Measurements from ENCODE around the gene CCDC134.

CCDC134 gene

DNA sequence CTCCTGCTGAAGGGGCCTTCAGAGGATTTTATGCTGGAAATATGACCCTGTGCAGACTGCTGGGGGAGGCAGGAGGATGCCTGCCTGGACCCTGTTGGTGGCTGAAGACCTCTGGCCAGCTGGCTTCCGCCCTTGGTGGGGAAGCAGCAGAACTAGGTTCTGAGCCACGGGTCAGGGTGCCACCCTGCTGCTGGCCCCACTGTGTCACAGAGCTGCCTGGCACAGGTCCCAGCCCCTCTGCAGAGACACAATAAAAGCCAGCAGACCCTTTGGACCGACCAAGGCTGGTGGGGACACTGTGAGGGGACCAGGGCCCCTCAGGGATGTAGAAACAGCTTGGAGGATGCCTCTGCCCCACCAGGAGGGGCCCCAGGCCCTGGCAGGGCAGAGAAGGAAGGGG, 25.5 kb downstream of the CCDC134 start:
- TF ChIP-seq, protein P1, sequence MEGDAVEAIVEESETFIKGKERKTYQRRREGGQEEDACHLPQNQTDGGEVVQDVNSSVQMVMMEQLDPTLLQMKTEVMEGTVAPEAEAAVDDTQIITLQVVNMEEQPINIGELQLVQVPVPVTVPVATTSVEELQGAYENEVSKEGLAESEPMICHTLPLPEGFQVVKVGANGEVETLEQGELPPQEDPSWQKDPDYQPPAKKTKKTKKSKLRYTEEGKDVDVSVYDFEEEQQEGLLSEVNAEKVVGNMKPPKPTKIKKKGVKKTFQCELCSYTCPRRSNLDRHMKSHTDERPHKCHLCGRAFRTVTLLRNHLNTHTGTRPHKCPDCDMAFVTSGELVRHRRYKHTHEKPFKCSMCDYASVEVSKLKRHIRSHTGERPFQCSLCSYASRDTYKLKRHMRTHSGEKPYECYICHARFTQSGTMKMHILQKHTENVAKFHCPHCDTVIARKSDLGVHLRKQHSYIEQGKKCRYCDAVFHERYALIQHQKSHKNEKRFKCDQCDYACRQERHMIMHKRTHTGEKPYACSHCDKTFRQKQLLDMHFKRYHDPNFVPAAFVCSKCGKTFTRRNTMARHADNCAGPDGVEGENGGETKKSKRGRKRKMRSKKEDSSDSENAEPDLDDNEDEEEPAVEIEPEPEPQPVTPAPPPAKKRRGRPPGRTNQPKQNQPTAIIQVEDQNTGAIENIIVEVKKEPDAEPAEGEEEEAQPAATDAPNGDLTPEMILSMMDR (conservative IDR thresholded peaks at IDR 0.05), result no peak
- TF ChIP-seq ZFX (IDR thresholded peaks at IDR 0.05), result no peak
- H3K27ac ChIP-seq, result no peak overlapping the region

DNA sequence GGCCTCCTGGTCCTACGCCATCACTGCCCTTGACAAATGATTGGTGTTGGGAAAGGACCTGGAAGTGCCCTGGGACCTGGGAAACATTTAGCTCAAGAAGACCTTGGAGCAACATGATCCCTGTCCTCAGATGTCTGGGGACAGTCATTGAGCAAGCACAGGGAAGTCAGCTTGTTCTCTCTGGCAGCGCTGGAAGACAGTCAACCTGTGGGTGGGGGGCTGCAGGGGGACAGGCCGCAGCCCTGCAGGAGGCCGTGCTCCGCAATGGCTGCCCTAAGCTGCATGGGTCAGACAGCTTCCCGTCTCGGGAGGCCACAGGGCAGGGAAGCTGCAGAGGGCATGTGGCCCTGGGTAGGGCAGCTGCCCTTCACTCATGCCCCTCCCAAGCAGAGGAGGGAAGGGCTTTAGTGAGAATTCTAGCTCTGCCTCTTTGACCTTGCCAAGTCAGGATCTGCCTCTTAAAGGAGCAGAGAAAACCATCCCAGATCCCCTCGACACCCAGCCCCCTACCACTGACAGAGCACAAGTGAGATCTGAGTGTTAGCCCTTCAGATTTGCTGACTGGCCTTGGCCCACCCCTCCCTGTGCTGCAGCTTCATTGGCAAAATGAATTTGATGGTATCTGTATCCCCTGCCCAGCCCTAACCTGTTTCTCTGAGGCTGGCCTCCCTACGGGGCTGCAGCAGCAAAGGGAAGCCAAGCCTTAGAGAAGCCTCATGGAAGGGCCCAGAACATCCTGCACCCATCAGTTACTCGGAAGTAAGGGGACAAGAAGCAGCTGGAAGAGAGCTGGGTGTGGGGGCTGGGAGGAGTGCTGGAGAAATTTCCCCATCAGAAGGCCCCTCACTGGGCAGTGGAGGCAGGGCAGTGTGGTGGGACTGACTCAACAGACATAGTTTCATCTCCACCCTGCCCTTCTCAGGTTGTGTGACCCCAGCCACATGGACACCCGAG, 26.2 kb downstream of the CCDC134 start:
- no peak overlapping the region for H3K27ac ChIP-seq
- TF ChIP-seq, protein P1 (conservative IDR thresholded peaks at IDR 0.05), result no peak
- no peak for TF ChIP-seq ZFX (IDR thresholded peaks at IDR 0.05)

DNA sequence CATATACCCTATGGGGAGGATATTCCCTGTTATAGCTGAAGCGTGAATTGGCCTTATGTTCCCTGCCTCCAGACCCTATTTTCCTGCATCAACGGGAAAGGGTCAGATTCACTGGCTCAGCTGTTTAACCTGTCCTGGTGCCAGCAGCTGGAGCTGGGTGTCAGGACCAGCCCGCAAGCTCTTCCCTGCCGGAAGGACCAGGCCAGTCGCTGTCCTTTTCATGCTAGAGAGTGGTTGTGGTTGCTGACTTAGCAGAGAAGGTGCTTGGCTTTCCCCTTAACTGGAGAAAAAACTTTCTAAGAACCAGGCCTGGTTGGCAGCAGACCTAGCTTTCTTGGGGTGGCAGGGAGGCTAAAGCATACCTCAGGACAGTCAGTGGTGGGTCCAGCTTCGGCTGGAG, 27.2 kb downstream of the CCDC134 start:
- H3K27ac ChIP-seq, result no peak overlapping the region
- TF ChIP-seq ZFX (IDR thresholded peaks at IDR 0.05), result no peak
- TF ChIP-seq, protein P1 (conservative IDR thresholded peaks at IDR 0.05), result no peak

DNA sequence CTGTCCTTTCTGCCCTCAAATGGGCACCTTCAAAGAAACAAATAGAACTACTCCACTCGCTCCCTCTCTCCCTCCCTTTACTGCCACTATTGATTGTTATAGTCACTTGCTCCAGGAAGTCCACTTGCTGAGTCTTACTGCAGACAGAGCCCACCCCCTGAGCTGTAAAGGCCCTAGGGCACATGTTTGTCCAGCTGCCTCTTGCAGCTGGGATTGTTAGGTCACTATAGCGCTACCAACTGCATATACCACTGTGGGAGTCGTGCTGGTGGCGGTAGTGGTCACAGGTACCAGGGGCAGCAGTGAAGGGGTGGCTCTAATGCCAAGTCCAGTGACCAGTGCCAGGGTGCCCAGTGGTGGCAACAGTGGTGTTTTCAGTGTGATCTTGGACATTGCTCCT, 28.0 kb downstream of the CCDC134 start:
- no peak overlapping the region; the same call in 1 of the 2 replicates for H3K27ac ChIP-seq
- TF ChIP-seq, protein P1 (conservative IDR thresholded peaks at IDR 0.05), result no peak
- no peak for TF ChIP-seq ZFX (IDR thresholded peaks at IDR 0.05)

DNA sequence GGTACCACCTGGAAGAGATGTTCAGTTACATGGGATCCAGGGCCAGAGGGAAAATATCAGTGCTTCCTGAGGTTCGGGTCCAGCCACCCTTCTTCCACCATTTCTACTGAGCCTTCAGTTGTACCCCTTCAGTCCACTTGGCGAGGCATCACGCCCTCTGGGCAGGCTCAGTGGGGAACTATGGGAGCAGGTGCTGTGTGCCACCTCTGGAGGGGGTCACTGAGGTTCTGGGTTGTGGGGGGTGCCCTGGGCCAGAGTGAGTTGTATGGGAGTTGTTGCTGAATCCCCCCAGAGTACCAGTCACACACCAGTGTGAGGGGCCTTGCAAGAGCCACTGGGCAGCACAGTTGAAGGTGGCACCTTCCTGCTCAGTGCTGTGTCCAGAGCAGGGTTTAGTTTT, 29.7 kb downstream of the CCDC134 start:
- TF ChIP-seq, protein P1 (conservative IDR thresholded peaks at IDR 0.05), result no peak
- TF ChIP-seq ZFX (IDR thresholded peaks at IDR 0.05), result no peak
- peak overlapping the region; percentile 17; the same call in 1 of the 2 replicates for H3K27ac ChIP-seq

DNA sequence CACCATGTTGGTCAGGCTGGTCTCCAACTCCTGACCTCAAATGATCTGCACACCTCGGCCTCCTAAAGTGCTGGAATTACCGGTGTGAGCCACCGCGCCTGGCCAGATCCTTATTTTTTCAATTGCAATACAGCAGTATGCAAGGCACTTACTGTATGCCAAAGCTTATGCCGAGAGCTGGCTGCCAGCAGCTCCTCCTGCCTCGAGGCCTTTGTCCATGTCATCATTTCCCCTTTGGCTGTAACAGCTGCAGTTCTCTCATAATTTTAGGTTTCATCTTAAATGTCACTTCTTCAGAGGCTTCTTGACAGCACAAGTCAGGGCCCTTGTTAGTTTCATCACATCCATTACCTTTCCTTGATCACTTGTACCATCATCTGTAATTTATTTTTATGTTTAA, 30.9 kb downstream of the CCDC134 start:
- no peak for TF ChIP-seq ZFX (IDR thresholded peaks at IDR 0.05)
- TF ChIP-seq, protein P1 (conservative IDR thresholded peaks at IDR 0.05), result no peak
- H3K27ac ChIP-seq, result peak overlapping the region; percentile 23; the same call in 1 of the 2 replicates

DNA sequence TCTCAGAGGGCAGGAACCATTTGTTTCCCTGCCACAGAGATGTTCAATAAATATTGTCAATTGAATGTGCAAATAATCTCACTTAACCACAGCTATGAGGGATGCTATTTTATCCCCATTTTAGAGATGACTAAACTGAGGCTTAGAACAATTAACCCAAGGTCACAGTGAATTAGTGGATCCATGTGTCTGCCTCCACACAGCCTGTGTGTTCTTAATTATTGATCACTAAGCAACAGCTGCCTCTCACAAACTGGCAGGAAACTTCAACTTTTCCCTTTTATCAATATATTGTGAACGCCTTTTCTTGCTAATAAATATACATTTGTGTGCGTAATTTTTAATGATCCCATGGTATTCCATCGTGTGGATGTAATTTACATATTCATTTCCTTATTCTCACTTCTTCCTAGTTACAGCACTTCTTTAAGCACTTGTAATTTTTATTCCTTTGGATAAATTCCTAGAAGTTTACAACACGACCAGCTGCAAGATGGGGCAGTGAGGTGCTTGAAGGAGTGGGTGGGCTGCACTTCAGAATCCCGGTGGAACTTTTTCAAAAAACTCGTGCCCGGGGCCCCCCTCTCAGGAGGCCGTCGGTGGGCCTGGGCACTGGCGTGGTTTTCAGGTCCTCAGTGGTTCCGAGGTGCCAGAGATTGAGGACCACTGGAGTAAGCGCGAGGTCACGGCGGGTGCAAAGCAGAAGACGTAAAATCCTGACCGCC, 31.5 kb downstream of the CCDC134 start:
- peak overlapping the region; percentile 99 for H3K27ac ChIP-seq
- TF ChIP-seq, protein P1 (conservative IDR thresholded peaks at IDR 0.05), result no peak
- no peak for TF ChIP-seq ZFX (IDR thresholded peaks at IDR 0.05)
